Astrocyte of the cerebellum (primary cell): ENCODE data around the gene DPP6.

Experiments used
- DNase-seq: peaks from one replicate; pipeline ENCODE4 v3.0.0-alpha.2; 2011; ENCODE audit warnings: low read depth
- H3K4me3 ChIP-seq: 2 replicates; pipeline ENCODE4 v1.5.1; 2011; ENCODE audit warnings: mild to moderate bottlenecking, low read depth, low read length, moderate library complexity
- in situ Hi-C: cut with HindIII; loops from 2 replicates; pipeline ENCODE4 v1.10.0; 2017; ENCODE audit warnings: low sequenced_read_pairs
- TF ChIP-seq, protein P1 (sequence below): IDR thresholded peaks from 2 replicates; pipeline ENCODE4 v1.5.1; 2012; ENCODE audit warnings: low read length, low read depth, moderate library complexity, mild to moderate bottlenecking; ENCODE audit errors: missing control alignments

DPP6 gene

DNA sequence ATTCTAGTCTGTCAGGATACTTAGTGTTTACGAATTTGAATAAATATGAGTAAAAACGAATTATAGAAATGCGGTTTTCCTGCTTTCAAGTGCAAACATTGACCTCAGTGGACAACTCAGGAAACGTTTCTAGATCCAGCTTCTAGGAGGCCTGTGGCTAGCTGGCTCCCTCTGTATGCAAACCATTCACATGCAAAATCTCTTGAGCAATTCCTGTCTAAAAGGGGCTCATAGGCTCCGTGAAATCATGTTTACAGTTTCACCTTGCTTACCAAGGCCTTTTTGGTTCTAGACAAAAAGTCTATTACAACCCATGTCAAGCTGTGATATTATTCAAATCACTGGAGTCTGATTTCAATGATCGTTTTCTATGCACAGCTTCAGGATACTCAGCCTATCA, 364.5 kb downstream of the DPP6 start:
- in situ Hi-C loops: no loop called here
- no peak for DNase-seq
- TF ChIP-seq, protein P1, sequence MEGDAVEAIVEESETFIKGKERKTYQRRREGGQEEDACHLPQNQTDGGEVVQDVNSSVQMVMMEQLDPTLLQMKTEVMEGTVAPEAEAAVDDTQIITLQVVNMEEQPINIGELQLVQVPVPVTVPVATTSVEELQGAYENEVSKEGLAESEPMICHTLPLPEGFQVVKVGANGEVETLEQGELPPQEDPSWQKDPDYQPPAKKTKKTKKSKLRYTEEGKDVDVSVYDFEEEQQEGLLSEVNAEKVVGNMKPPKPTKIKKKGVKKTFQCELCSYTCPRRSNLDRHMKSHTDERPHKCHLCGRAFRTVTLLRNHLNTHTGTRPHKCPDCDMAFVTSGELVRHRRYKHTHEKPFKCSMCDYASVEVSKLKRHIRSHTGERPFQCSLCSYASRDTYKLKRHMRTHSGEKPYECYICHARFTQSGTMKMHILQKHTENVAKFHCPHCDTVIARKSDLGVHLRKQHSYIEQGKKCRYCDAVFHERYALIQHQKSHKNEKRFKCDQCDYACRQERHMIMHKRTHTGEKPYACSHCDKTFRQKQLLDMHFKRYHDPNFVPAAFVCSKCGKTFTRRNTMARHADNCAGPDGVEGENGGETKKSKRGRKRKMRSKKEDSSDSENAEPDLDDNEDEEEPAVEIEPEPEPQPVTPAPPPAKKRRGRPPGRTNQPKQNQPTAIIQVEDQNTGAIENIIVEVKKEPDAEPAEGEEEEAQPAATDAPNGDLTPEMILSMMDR: no peak
- no peak overlapping the region for H3K4me3 ChIP-seq

DNA sequence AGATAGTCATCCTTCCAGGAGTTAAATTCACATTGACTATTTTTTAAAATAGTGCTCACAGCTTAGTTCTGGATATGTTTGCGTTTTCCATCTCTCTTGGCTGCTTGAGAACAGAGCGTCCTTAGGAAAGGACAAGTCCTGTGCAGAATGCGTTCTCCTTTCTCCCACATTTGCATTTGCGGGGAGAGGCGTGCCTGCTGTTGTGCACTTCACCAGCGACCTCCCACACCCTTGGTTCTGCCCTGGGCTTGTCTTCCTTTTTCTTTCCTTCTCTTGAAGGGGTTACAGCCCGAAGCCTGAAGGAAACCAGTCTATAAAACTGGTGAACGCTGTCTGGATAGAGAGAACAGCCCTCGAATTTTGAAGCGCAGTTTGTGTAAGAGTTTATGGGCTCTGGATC, 367.1 kb downstream of the DPP6 start:
- no peak overlapping the region for H3K4me3 ChIP-seq
- no peak for DNase-seq
- in situ Hi-C loops: no loop called here
- TF ChIP-seq, protein P1: no peak

DNA sequence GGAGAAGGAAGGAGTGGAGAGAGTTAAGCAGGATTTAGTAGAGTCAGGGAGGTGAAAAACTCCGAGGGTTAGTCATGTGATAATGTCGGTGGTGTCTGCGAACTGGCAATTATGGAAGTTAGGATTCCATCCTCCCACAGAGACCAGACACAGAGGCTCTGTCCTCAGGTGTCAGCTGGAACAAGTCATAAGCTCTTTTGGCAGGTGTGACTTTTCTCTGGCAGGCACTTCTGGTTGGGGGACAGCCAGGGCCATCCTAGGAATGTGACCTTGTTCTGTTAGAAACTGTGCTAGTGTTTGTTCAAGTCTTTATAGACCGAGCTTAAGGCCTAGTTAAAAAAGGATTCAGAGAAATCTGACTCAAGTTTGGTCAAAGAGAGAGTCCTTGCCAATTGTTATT, 371.0 kb downstream of the DPP6 start:
- TF ChIP-seq, protein P1: no peak
- in situ Hi-C loops: no loop called here

DNA sequence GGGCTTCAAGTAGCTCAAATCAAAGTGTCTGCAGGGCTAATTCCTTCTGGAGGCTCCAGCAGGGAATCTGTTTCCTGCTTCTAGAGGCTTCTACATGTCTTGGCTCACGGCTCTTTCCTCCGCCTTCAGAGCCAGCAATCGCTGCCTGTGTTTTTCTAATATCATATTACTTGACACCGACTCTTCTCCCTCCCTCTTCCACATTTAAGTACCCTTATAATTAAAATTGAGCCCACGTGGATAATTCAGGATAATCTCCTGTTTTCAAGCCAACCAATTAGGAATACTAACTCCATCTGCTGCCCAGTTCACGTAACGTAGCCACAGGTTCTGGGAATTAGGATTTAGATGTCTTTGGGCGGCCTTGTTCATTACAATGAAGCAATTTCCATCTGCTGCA, 372.2 kb downstream of the DPP6 start:
- in situ Hi-C loops: no loop called here
- H3K4me3 ChIP-seq: no peak overlapping the region
- TF ChIP-seq, protein P1: no peak
- no peak for DNase-seq

More for the DNA sequence above, 371.0 kb downstream of the DPP6 start:
- DNase-seq: no peak
- H3K4me3 ChIP-seq: no peak overlapping the region

DNA sequence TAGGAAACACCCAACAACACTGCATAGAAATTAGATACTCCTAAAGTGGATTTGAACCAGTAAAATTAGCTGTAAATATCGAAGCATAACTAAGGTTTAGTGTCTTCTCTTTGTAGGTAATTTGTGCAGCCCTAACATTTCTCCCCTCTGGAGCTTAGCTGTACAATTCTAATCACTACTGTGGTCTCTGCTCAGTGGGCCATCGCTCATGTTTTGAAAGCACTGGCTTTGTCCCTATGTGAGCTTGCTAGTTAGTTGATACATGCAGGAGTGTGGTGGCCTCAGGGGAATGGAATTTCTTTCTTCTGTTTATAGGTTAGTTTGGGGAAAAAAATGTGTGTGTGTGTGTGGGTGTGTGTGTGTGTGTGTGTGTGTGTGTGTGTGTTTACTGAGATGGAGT, 373.1 kb downstream of the DPP6 start:
- TF ChIP-seq, protein P1: no peak
- in situ Hi-C loops: no loop called here
- no peak overlapping the region for H3K4me3 ChIP-seq
- no peak for DNase-seq

DNA sequence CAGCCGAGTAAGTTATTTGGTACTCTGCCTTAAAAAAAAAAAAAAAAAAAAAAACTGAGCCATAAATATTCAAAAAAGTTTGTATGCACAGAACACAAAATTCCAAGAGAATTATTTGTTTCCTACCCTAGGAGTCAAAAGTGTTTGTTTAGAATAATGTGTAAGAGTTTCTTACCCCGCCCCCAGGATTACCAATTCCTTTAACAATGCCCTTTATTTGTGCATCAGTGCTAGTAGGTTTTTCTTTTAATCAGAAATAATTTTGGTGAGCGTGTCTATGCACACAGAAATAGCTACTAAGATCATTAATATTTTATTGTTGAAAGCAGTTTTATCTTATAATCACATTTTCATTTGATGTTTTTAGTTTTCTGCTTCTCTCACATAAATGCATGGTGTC, 374.6 kb downstream of the DPP6 start:
- no peak for DNase-seq
- TF ChIP-seq, protein P1: no peak
- in situ Hi-C loops: no loop called here
- H3K4me3 ChIP-seq: no peak overlapping the region

DNA sequence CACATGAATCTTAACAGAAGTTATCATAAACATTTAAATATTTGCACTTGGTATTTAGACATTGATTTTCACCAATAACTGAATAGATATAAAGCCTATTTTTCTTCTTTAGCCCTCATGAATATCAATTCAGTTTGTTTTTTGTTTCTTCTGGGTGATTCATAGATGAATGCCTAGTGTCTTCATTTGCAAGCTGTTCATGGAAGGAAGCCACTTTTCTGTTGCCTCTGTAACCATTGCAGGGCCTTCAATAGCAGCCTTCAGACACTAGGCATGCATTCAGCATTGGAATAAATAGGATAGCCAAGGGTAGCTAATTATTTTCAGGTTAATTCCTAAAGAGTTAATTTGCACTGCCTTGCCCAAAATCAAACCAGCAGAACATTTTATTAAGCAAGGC, 375.3 kb downstream of the DPP6 start:
- in situ Hi-C loops: no loop called here
- no peak for DNase-seq
- TF ChIP-seq, protein P1: no peak
- no peak overlapping the region for H3K4me3 ChIP-seq
